H54 (cell line): ENCODE results near the gene NF2.

Experiments
- DNase-seq: peaks from one replicate; pipeline ENCODE4 v3.0.0; 2011; ENCODE audit warnings: low spot score, mixed read lengths; ENCODE audit not compliant: insufficient read length
- FAIRE-seq: peaks from 3 replicates; lab custom pipeline; 2011; peaks lifted over from hg19 to GRCh38; lab: Jason Lieb, UNC
- POLR2A ChIP-seq: IDR thresholded peaks from 2 replicates; pipeline ENCODE4 v1.6.1; 2011; ENCODE audit warnings: low read depth, mild to moderate bottlenecking, low read length

The NF2 gene

DNA sequence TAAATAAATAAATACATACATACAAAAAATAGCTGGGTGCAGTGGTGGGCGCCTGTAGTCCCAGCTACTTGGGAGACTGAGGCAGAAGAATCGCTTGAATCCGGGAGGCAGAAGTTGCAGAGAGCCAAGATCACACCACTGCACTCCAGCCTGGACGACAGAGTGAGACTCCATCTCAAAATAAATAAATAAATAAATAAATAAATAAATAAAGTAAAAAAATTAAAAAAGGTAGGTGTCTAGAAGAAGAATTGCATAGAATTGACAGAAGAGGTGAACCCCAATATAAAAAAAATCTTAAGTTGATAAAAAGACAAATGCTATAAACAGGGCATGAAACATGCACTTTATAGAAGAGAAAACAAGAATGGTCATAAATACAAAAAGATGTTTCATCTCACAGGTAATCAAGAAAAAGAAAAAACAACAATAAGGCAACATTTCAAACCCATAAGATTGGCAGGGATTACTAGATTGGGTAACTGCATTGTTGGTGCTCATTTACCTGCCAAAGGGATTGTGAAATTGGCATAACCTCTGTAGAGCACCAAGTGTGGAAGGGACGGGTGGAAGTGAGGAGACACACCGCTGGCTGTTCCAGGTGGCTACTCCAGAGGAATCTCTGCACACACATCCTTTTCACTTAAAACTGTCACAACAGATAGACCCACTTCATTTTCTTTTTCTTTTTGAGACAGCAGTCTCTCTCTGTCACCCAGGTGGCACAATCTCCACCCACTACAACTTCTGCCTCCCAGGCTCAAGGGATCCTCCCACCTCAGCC is 44.7 kb downstream of the NF2 start:
- no peak for TF ChIP-seq POLR2A
- FAIRE-seq: no peak
- DNase-seq: no peak

DNA sequence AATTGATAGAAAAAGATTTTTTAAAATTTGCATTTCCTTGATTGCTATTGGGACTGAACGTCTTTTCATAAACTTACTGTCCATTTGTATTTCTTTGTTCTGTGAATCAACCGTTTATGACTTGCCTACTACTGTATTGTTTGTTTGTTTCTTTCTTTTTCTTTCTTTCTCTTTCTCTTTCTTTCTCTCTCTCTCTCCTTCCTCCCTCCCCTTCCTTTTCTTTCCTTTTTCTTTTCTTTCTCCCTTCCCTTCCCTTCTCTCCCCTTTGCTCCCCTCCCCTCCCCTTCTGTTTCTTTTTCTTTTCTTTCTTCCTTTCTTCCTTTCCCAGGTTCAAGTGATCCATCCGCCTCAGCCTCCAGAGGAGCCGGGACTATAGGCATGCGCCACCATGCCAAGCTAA is 46.9 kb downstream of the NF2 start:
- FAIRE-seq (no peak), DNase-seq (no peak)
- no peak for TF ChIP-seq POLR2A

DNA sequence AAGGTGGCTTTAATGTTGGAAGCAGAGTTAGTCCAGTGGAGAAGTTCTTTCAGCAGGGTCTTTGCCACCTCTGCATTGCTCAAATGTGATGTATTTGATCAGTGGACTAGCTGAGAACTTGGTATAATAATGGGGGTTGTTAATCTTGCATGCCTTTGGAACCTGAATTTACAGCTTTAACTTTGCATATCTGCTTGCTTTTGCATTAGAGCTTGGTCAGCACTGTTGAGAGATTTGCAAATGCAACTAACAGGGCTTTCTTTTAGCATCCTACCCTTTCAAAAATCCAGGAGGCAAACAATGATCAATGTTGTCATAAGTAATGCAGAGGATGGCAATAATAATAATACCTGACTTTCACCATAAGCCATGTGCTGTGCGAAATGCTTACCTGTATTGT is 48.2 kb downstream of the NF2 start:
- no peak for DNase-seq
- FAIRE-seq: no peak

DNA sequence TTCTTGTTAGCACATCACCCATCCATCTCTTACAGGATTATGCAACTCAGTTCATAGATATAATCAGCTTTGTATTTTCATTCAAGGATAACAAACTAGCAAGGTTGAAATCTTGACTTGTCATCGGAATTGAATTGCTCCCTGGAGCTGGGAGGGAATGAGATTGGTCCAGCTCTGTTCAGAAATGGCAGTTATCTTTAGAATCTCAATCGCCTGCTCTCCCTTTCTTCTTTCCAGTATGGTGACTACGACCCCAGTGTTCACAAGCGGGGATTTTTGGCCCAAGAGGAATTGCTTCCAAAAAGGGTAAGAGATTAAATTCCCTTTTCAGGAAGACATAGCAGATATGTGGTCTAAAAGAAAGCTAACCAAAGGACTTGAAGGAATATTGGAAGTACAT is 51.0 kb downstream of the NF2 start:
- no peak for FAIRE-seq
- no peak for DNase-seq
- TF ChIP-seq POLR2A: no peak

More for the DNA sequence above, 48.2 kb downstream of the NF2 start:
- no peak for TF ChIP-seq POLR2A

DNA sequence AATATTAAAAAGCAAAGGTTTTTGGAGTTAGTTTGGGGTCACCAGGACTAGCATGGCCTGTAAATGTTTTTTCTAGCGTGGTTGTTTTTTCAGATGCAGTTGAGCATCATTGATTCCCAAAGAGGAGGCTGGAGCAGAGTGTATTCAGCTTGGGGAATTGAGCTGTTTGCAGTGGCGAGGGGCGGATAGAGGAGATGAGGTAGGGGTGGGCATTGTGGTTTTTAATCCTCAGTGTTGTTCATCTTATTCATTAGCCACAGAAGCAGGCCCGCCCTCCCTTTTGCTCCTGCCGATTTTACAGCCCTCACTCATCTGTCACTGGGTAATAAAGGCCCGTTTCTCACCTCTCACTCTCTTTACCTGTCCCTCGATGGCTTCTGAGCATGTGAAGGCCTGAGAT is 51.4 kb downstream of the NF2 start:
- FAIRE-seq (no peak), DNase-seq (no peak)
- TF ChIP-seq POLR2A: no peak

DNA sequence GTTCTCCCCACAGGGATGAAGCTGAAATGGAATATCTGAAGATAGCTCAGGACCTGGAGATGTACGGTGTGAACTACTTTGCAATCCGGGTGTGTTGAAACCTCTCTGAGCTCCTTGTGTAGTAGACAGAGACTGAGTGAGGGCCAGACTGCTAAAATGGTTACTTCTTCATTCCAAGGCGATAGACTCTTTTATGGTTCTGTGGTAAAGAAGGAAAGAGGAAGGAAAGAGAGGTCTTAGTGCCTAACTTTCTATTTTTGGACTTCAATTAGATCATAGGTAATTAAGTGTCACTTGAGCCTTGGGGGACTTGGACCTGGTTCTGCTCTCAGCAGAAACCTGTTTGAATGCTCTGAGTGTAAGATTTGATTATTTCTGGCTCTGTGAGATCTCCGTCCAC is 54.7 kb downstream of the NF2 start:
- FAIRE-seq: no peak
- no peak for TF ChIP-seq POLR2A
- DNase-seq: no peak

DNA sequence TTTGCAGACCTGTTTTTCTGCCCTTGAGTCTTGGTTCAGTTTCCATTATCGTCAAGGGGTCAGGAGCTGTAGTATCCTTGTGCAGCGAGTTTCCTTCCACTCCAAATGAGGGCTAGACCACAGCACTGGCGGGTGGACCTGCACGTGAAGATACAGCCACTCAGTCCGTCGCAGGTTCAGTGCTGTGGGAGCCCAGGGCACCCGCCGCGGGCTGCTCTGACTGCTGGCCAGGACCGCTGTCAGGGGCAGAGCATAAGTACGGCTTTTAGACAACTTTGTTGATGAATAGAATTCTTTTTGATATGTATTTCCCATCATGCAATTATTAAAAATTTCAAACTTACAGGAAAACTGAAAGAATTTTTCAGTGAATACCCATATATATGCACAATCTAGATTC is 56.6 kb downstream of the NF2 start:
- FAIRE-seq: no peak
- DNase-seq: no peak
- TF ChIP-seq POLR2A: no peak

DNA sequence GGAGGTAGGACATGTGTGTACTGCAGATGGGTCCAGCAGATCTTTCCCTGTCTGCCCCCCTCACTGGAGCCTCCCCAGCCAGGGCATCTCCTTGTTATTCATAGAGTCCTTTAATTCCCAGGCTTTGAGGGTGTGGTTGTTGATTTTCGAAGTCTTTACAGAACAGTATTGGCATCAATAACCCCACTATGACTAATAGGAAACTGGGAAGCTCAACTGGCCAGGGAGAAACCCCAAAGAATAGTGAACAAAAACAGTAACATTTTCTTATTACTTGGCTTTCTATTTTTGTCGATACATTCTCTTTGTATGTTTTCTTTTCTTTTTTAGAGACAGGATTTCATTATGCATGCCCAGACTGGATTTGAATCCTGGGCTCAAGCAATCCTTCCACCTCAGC is 57.9 kb downstream of the NF2 start:
- FAIRE-seq: no peak
- TF ChIP-seq POLR2A: no peak
- no peak for DNase-seq

DNA sequence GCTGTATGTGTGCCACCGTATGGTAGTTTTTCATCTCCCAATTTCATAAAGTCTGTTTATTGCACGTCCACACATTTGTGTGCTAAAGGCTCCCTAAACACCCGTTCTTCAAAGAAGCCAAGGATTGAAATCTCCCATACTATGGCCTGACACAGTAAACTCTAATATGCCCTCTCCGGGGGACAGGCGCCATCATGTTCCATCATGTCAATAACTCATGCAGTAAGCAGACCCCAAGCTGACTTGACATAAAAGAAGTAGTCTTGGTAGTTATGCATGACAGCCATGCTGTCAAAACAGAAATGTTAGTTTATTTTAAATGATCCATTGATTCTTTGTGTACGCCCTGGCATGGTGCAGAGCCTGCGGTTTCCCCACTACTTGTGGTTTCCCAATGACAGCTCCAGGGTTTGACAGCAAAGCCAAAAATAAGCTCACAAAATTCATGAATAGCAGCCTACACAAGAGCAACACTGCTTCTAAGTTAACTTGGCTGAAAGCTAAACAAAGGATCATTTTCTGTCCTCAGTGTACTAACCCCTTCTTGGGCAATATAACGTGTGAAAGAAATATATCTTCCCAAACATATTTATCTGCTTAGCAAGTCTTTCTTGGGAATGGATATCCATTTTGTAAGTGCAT is 59.9 kb downstream of the NF2 start:
- FAIRE-seq: no peak
- DNase-seq: no peak
- TF ChIP-seq POLR2A: no peak

DNA sequence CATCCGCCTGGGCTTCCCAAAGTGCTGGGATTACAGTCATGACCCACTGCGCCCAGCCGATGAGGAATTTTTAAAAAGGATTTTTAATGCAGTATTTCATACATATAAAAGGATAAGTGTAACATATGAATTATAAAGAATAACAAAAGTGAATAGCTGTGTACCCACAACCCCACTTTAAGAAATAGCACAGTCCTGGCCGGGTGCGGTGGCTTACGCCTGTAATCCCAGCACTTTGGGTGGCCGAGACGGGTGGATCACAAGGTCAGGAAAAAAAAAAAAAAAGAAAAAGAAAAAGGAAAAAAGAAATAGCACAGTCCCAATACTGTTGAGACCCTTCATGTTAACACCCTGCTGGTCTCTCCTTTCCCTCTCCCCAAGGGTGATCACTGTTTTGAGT is 62.1 kb downstream of the NF2 start:
- no peak for TF ChIP-seq POLR2A
- no peak for FAIRE-seq

DNA sequence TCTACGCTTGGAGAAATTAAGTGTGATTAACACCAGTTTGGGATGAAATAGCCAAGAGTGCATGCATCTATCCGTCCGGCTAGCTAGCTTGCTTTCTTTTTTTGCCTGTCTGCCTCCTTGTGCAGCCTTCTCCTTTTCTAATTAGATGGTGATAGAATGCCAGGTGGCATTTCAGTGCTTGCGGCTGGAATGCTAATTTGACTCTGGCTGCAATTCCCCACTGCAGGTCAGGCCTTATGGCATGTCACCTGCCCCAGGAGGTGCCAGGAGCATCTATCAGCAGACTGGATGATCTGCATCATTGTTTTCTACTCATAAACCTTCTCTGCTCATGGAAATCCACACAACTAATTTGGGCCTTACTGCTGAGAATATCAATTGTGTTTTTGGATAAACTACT is 65.2 kb downstream of the NF2 start:
- FAIRE-seq (no peak), DNase-seq (no peak)
- TF ChIP-seq POLR2A: no peak

More for the DNA sequence above, 62.1 kb downstream of the NF2 start:
- DNase-seq: no peak

DNA sequence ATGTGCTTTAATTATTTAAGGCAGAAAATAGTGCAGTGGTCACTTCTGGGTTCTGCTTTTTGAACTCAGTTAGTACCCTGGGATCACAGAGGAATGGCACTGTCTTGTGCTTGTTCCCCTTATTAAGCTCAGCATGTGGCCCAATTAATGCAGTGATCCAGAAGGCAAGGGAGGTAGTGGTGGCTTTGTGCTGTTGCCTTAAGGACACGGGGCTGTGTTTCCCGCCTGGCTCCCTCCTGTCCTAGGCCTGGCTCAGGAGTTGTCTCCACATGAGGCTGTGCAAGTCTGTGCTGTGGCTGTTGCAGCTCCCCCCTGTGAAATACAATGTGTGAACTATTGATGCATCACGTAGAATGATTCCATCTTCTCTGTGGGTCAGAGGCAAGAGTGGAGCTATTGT is 67.2 kb downstream of the NF2 start:
- DNase-seq: no peak
- no peak for TF ChIP-seq POLR2A
- FAIRE-seq: no peak

DNA sequence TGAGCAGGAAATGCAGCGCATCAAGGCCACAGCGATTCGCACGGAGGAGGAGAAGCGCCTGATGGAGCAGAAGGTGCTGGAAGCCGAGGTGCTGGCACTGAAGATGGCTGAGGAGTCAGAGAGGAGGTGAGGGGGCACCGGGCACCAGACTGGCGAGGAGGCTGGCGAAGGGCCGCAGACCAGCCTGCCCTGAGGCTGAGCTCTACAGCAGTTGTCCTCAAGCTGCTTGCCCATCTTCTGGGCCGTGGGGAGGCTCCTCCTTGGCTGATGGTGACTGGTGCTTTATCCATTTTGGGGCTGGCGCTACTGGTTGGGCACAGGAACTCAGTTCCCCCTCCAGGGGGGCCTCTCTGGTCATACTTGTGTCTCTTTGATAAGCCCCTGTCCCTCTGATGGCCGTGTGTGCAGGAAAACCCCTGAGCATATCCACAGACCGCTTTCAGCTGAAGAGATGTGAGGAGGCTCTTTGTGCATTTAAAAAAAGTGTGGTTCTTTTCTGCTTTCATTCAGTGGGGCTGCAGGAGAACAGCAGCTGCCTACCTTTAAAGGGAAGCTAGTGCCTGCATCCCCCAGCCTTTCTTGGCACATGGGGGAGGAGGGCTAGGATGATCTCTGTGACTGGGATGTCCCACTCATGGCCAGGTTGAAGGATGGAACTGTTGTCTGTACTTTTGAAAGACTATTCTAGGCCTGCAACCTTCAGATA is 70.1 kb downstream of the NF2 start:
- TF ChIP-seq POLR2A: no peak
- DNase-seq (no peak), FAIRE-seq (no peak)

DNA sequence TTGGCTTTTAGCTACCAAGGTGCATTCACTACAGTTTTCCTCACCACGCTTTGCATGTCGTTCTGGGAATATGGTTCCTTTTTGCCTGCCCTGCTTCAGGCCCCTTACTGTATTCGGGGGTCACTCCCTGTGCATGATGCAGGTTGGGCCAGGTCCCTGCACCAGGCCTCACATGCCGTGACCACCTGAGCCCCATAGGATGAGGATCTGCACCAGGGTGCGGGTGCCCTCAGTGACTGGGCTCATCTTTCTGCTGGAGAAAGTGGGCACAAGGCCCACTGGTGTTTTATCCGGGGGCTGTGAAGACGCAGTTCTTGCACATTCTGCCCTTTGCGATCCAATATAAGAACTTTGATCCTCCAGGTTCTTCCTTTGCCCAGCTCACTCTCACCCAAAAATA is 70.7 kb downstream of the NF2 start:
- DNase-seq (no peak), FAIRE-seq (no peak)
- no peak for TF ChIP-seq POLR2A
